ENCODE results near the gene ITPKA. TPM values are rescaled to one million over a fixed set of nuclear protein-coding genes. Genes with fewer than 3 reads are reported as not detected.

ITPKA gene
- total RNA-seq, 1 experiment from 2014 or later, result 1.1 TPM

DNA sequence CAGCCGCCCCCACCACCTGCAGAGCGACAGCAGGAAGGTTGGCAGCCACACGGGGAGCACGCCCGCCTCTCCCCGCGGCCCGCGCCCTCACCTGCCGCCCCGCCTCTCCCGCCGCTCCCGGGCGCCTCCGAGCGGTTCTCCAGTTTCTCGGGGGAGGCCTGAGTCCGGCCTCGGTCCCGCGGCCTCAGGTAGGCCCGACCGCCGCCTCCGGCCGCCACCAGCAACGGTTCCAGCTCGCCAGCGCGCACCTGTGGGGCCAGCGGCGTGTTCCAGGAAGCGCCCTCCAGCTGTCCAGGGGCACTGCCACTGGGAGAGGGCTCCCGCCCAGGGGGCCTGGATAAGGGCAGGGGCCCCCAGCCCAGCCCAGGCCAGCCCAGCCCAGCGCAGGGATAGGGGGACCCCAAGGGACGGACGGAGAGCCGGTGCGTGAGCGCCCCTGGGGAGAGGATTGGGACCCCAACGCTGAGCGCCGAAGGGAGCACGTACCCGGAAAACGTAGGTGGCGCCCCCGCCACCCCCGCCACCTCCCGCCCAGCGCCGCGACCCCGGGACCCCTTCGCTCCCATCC is 17.7 kb downstream of the ITPKA start:
- DNase-seq (ENCODE audit: low spot score), result no peak

DNA sequence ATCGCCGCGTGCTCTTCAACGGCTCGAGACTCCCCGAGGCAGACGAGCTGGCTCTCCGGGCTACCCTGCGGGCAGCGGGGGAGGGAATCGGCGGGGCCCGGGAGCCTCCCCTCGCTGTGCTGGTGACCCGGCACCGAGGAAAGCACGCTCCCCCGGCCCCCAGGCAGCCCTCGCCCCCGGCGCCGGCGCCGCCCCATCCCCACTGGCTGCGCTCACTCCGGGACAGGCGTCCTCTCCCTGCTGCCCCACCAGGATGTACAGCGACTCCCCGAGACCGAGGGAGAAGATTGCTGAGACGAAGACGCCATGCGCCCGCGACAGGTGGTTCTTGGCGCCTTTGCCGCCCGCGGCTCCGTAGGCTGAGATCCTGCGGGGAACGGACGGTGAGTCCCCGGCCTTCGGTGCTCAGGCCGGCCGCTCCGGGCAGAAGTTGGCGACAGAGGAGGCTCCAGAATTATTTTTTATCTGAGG is 18.3 kb downstream of the ITPKA start:
- no peak for DNase-seq (ENCODE audit: low spot score)

- no peak for DNase-seq (ENCODE audit: low spot score)
Observed at GRCh38 chr15:41512512-41512939, 18.9 kb downstream of the ITPKA start.

DNA sequence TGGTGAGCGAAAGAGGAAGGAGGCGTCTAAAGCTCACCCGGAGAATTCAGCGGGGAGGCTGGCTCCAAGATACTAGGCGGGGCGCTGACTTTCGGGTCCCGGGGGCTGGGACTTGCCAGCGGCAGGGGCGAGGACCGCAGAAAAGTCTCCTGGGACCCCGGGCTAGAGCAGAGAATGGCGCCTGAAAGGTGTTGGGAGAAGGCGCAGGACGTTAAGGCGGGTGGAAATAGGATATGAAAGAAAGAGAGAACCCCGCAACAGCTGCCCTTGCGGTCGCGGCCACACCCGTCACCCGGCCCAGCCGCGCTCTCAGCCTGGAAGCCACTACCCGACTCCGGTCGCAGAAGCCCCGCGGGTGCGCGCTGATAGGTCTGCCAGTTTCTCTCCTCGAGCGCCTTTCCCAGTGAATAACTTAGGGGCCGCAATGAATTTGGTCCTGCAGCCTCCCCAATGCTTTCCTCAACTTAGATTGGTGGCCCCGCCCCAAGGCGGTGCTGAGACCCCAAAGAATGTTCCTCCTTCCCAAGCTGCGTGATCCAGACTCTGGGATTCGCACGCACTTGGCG is 19.3 kb downstream of the ITPKA start:
- DNase-seq (ENCODE audit: low spot score), result no peak

- DNase-seq (ENCODE audit: low spot score), result peak; percentile 53
Observed at GRCh38 chr15:41513506-41514227, 20.0 kb downstream of the ITPKA start, which contains the start of gene LTK. TSS of gene LTK (minus strand) at chr15:41513827. CDS start at chr15:41513709, 118 bp downstream.

DNA sequence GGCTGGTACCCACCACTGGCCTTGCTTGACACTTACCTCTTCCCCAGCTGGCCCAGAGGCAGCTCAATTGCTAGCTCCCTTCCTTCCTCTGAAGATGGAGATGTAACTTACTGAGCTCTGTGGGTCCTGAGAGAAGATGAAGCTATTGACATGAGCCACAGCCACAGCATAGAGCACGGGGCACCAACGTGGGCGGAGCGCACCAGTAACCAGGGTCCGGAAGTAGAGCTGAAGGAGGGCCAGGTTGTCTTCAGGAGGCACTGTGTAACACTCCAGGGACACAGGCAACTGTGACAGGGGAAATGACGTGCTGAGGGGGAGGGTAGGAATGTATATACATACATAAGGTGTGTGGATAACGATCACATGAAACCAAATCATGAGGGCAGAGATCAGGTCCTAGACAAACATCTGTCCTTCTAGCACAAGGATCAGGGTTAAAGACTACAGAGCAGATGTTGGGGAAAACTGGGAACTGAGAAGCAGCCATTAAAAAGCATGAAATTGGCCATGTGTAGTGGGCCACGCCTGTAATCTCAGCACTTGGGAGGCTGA is 24.3 kb downstream of the ITPKA start:
- no peak for DNase-seq (ENCODE audit: low spot score)

DNA sequence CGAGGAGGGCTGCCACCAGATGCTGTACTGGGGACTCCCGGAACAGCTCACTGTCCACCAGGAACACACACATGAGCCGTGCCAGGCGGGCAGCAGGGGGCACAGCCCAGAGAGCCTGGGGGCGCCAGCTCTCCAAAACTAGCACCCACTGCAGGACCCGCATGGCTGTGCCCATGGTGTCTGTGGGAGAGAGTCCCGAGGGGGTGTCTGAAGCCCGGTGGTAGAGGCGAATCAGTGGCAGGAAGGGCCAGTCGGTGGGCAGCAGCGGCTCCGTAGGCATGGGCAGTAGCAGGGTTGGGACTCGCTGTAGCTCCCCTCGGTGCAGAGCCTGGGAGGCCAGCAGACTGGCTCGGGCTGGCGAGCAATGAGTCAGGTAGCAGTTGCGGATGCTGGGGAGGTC is 27.0 kb downstream of the ITPKA start:
- DNase-seq (ENCODE audit: low spot score), result no peak

DNA sequence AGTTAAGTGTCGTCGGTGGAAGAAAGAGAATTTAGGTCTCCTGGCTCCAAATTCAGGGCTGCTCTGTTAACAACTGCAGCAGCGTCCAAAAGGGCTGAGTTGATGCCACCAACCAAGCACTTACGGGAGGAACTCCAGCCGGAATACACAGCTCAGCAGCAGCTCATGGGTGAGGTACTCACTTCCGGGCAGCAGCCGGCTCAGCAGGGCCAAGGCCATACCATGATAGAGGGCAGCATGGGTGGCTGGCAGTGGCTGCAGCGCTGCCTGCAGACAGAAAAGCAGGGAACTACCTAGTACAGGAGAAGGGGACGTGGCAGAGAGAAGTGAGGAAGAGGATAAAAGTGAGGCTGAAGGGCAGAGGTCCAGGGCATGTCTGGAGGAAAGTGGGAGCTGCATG is 27.9 kb downstream of the ITPKA start:
- DNase-seq (ENCODE audit: low spot score), result no peak

DNA sequence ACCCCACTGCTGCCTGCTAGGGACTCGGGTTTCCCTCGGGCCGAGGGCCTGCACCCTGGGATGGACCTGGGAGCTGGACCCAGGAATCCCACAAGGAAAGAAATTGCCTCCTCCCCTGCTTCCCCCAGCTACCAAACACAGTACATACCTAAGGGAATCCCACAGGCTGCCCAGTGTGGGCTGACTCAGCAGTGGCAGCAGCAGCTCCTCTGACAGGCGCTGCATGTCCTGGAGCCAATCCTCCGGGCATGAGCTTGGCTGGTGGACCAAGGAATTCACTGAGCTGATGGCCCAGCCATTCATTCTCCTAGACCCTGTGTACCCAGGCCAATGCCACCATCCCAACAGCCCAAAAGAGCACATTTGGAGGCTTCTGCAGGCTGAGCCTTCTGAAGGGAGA is 29.4 kb downstream of the ITPKA start:
- no peak for DNase-seq (ENCODE audit: low spot score)

DNA sequence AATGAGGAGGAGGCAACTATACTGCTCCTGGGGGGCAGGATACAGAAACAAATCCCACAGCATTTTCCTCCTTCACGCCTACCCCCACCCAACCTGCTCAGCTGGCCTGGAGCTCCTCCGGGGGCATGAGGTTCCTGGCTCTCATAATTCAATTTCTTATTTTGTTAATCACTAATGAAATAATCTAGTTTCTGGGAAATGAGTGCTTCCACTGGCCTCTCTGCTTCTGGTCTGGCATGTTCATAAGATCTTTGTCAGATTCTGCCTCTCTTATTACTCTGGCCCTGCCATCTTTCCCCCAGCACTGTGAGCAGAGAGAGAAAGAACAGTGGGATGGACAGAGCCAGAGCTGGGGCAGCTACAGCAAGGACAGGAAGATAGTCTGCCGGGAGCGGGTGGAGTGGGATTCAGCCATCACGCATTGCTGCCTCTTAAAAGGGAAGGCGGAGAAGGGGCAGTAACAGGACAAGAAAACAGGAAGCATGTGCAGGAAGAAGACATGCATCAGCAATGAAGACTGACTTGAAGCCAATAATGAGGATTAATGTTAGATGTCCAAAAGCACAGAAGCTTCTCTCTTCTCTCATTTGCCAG is 36.8 kb downstream of the ITPKA start:
- DNase-seq (ENCODE audit: low spot score), result no peak

GRCh38 chr15:41535544-41535943 is 41.9 kb downstream of the ITPKA start:
- no peak for DNase-seq (ENCODE audit: low spot score)

DNA sequence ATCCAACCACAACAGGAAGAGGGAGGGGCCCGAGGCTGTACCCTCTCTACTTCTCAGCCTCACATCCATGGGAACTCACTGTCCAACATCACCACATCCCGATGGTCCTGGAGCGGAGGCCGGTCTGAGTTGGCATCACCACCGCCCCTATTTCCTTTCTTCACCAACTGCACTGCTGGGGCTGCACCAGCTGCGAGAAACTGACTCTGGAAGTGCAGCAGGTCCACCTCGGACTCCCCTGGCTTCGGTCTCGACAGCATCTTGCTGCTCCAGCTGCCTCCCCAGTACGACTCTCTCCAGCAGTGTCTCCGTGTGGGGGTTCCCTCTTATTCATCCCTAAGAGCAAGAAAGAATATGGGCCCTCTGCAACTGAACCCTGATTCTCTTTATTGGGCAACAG is 43.2 kb downstream of the ITPKA start:
- DNase-seq (ENCODE audit: low spot score), result no peak

GRCh38 chr15:41543521-41543870 is 49.8 kb downstream of the ITPKA start:
- DNase-seq (ENCODE audit: low spot score), result no peak

- DNase-seq (ENCODE audit: low spot score), result peak; percentile 48
Observed at GRCh38 chr15:41544650-41545015, 51.0 kb downstream of the ITPKA start.

DNA sequence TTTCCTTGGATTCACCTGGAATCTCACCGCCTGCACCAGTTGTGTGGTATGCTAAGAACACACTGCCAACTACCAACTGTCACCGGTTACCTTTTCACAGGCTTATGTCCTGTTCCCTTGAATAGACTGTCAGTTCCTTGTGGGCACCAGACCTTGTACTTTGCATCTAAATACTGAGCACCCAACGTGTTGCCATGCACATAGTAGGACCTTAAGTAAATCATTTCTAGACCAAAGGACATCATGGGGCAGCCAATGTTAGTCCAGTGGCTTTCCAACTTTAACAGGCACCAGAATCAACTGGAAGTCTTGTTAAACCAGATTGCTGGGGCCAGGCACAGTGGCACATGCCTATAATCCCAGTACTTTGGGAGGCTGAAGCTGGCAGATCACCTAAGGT is 51.5 kb downstream of the ITPKA start:
- no peak for DNase-seq (ENCODE audit: low spot score)

- peak; percentile 74 for DNase-seq (ENCODE audit: low spot score)
Observed at GRCh38 chr15:41546851-41547786, 53.4 kb downstream of the ITPKA start.

GRCh38 chr15:41550066-41550775 is 56.5 kb downstream of the ITPKA start:
- no peak for DNase-seq (ENCODE audit: low spot score)
